SK-N-SH (cell line): ENCODE results near the gene TRAF3IP1. TPM values are rescaled to one million over a fixed set of nuclear protein-coding genes. Genes with fewer than 3 reads are reported as not detected.

Experiments used
- CTCF ChIA-PET: fragments of 300-600, 350-600 bp; formaldehyde crosslinking; extraction: SDS; loops from one replicate; lab custom pipeline; 2021; lab: Yijun Ruan, JAX
- POLR2A ChIA-PET: fragments of 350-600 bp; sonication (Branson Sonifier 250); formaldehyde crosslinking; extraction: SDS; loops from one replicate; lab custom pipeline; 2020; ENCODE audit warnings: antibody characterized with exemption, inconsistent platforms; lab: Yijun Ruan, JAX
- DNase-seq: peaks from one replicate; pipeline ENCODE4 v3.0.0; 2012
- H2AFZ ChIP-seq: fragments of 200-600 bp; sonication (generic); 2 replicates; pipeline ENCODE4 v1.8.1; 2016; ENCODE audit warnings: antibody characterized with exemption, mild to moderate bottlenecking, low read depth
- H3F3A ChIP-seq: fragments of 200-600 bp; sonication (generic); replicated peaks from 2 replicates; pipeline ENCODE3; 2016; ENCODE audit warnings: antibody characterized with exemption, mild to moderate bottlenecking; ENCODE audit not compliant: insufficient read depth
- H3K27ac ChIP-seq, 2 experiments: fragments of 200-500 bp in 1 of 2; fragments of 200-600 bp in 1 of 2; sonication (Bioruptor generic) in 1 of 2; sonication (generic), shearing (Covaris generic) in 1 of 2; 2 replicates each; pipeline versions ENCODE4 v1.5.1 to v1.6.1; 2014 to 2016; ENCODE audit warnings: low read depth in 2 of 2, inconsistent platforms in 1 of 2, low read length in 1 of 2, mild to moderate bottlenecking in 1 of 2, mixed read lengths in 1 of 2
- H3K27me3 ChIP-seq: fragments of 200-600 bp; sonication (generic), shearing (Covaris generic); 2 replicates; pipeline ENCODE4 v1.6.1; 2016; ENCODE audit warnings: mixed run types; ENCODE audit not compliant: insufficient read depth
- H3K36me3 ChIP-seq, 2 experiments: fragments of 200-500 bp in 1 of 2; fragments of 200-600 bp in 1 of 2; sonication (Bioruptor generic) in 1 of 2; sonication (generic) in 1 of 2; replicated peaks in 1 of 2; 2 replicates each; pipeline versions ENCODE3 to v1.5.1; 2014 to 2016; ENCODE audit warnings: low read length in 1 of 2, mild to moderate bottlenecking in 1 of 2; ENCODE audit not compliant: insufficient read depth in 2 of 2, control insufficient read depth in 1 of 2
- H3K4me1 ChIP-seq, 2 experiments: fragments of 200-500 bp in 1 of 2; fragments of 200-600 bp in 1 of 2; sonication (Bioruptor generic) in 1 of 2; sonication (generic), shearing (Covaris generic) in 1 of 2; 2 replicates each; pipeline versions ENCODE4 v1.5.1 to v1.6.1; 2014 to 2016; ENCODE audit warnings: low read depth in 1 of 2, low read length in 1 of 2, mixed run types in 1 of 2; ENCODE audit not compliant: insufficient read depth in 2 of 2, control insufficient read depth in 1 of 2
- H3K4me2 ChIP-seq: fragments of 200-600 bp; sonication (generic), shearing (Covaris generic); 2 replicates; pipeline ENCODE4 v1.6.1; 2017; ENCODE audit warnings: mixed run types
- H3K4me3 ChIP-seq, 2 experiments: fragments of 200-500 bp in 1 of 2; fragments of 200-600 bp in 1 of 2; sonication (Bioruptor generic) in 1 of 2; sonication (generic), shearing (Covaris generic) in 1 of 2; 2 replicates each; pipeline versions ENCODE4 v1.5.1 to v1.8.1; 2014 to 2016; ENCODE audit warnings: low read depth in 2 of 2, inconsistent platforms in 1 of 2, low read length in 1 of 2, mild to moderate bottlenecking in 1 of 2, mixed read lengths in 1 of 2, moderate library complexity in 1 of 2
- H3K79me2 ChIP-seq: fragments of 200-600 bp; sonication (generic); 2 replicates; pipeline ENCODE4 v1.8.1; 2017; ENCODE audit warnings: mild to moderate bottlenecking; ENCODE audit not compliant: insufficient read depth
- H3K9ac ChIP-seq: fragments of 200-600 bp; sonication (generic); 2 replicates; pipeline ENCODE4 v1.6.1; 2017; ENCODE audit warnings: mixed run types
- H3K9me2 ChIP-seq: fragments of 200-600 bp; sonication (generic); 2 replicates; pipeline ENCODE4 v1.6.1; 2017; ENCODE audit warnings: mixed run types
- H3K9me3 ChIP-seq: fragments of 200-600 bp; sonication (generic); 2 replicates; pipeline ENCODE4 v1.6.1; 2017; ENCODE audit warnings: mixed run types, mild to moderate bottlenecking, moderate library complexity
- H4K20me1 ChIP-seq: fragments of 200-600 bp; sonication (generic); 2 replicates; pipeline ENCODE4 v1.6.1; 2017; ENCODE audit warnings: mild to moderate bottlenecking, mixed run types; ENCODE audit not compliant: insufficient read depth
- CTCF ChIP-seq: fragments of 200-600 bp; sonication (generic); IDR thresholded peaks from 2 replicates; pipeline ENCODE4 v1.6.1; 2017; ENCODE audit warnings: antibody characterized with exemption, mild to moderate bottlenecking, moderate library complexity
- EZH2phosphoT487 ChIP-seq: fragments of 200-600 bp; sonication (generic); IDR thresholded peaks from 2 replicates; pipeline ENCODE4 v1.6.1; 2017; ENCODE audit warnings: low read depth, mixed run types, mild to moderate bottlenecking, antibody characterized with exemption, moderate library complexity, borderline replicate concordance
- FOXM1 ChIP-seq: IDR thresholded peaks from 2 replicates; pipeline ENCODE4 v1.4.0; 2012; ENCODE audit warnings: low read depth, mild to moderate bottlenecking
- GABPA ChIP-seq: IDR thresholded peaks from 2 replicates; pipeline ENCODE4 v1.4.0; 2012; ENCODE audit warnings: low read depth, mild to moderate bottlenecking
- IRF3 ChIP-seq: fragments of 150-350 bp; IDR thresholded peaks from 2 replicates; pipeline ENCODE4 v1.6.1; 2016; ENCODE audit warnings: mild to moderate bottlenecking, low read depth, low read length
- JUND ChIP-seq: IDR thresholded peaks from 2 replicates; pipeline ENCODE4 v1.4.0; 2012
- RAD21 ChIP-seq: IDR thresholded peaks from 2 replicates; pipeline ENCODE4 v1.6.1; 2012; ENCODE audit warnings: mild to moderate bottlenecking, low read length
- RCOR1 ChIP-seq: fragments of 150-350 bp; IDR thresholded peaks from 2 replicates; pipeline ENCODE4 v1.6.1; 2017; ENCODE audit warnings: antibody characterized with exemption, low read length
- RFX5 ChIP-seq: IDR thresholded peaks from 2 replicates; pipeline ENCODE4 v1.6.1; 2012; ENCODE audit warnings: mild to moderate bottlenecking, improper control_type of control experiment, low read length
- SMC3 ChIP-seq: IDR thresholded peaks from 2 replicates; pipeline ENCODE4 v1.6.1; 2012; ENCODE audit warnings: low read depth, low read length, improper control_type of control experiment
- TAF1 ChIP-seq: IDR thresholded peaks from 2 replicates; pipeline ENCODE4 v1.6.1; 2012; ENCODE audit warnings: low read depth, mild to moderate bottlenecking, low read length, moderate library complexity, borderline replicate concordance
- WGBS: methylation state at CpG from one replicate; pipeline ENCODE4 v1.1.6; 2017; ENCODE audit warnings: low lambda C conversion rate; 5-methylcytosine and 5-hydroxymethylcytosine counted together
- polyA plus RNA-seq, 3 experiments: library from polyadenylated mRNA; depleted of rRNA; stranded (reverse); fragments of >200 nt; gene quantifications; 2 replicates each; pipeline ENCODE4 v1.2.3, GENCODE V29; 2012

The TRAF3IP1 gene
- polyA plus RNA-seq, 1 of the 3 experiments (the other 2 are of a cell fraction) = 15.0 TPM

GRCh38 chr2:238290091-238290509 lies 30.2 kb upstream of the TRAF3IP1 start (continued):
- no peak for TF ChIP-seq CTCF
- no peak for TF ChIP-seq RFX5
- no peak for TF ChIP-seq JUND
- TF ChIP-seq TAF1 = no peak
- TF ChIP-seq, all 33 proteins: peak for 0

- WGBS = 90% methylated on average over 5 of the region's 5 CpGs
- Histone ChIP-seq H3K9ac (no peak overlapping the region), H4K20me1 (peaks cover 15% of the 10 kb centered on the region; the same call in 1 of the 2 replicates), H3K4me2 (no peak overlapping the region), H2AFZ (no peak overlapping the region), H3K27ac (no peak overlapping the region), H3K79me2 (peaks cover 18% of the 10 kb centered on the region; the same call in 1 of the 2 replicates), H3K36me3 (no peaks in the 10 kb centered on the region), H3K9me2 (no peaks in the 10 kb centered on the region), H3K4me1 (peaks cover 8 to 15% of the 10 kb centered on the region in 2 experiments; a peak in 3 of 4 replicates), H3K4me3 (no peak overlapping the region), H3K9me3 (no peaks in the 10 kb centered on the region), H3F3A (no peaks in the 10 kb centered on the region), H3K27me3 (peaks cover 7% of the 10 kb centered on the region; the same call in 1 of the 2 replicates)
- POLR2A ChIA-PET = interaction anchor here (0.6 to 0.8 kb wide), 2 partner anchors 11 to 52 kb away, joined by 3 read pairs; no protein-coding TSS in a partner anchor
- no peak for TF ChIP-seq GABPA
- no peak for TF ChIP-seq RCOR1
- no peak for TF ChIP-seq FOXM1
- no peak for TF ChIP-seq EZH2phosphoT487
- no peak for TF ChIP-seq TAF1
- TF ChIP-seq RAD21 = no peak
- TF ChIP-seq IRF3 = no peak
- TF ChIP-seq SMC3 = no peak
- no peak for DNase-seq
- CTCF ChIA-PET = interaction anchor here (1.0 kb wide), 1 partner anchor 18 kb away, joined by 3 read pairs; no protein-coding TSS in a partner anchor
These were observed 29.4 kb upstream of the TRAF3IP1 start for GRCh38 chr2:238290715-238291549.
